Left colon (tissue), 2 donors: ENCODE data around the gene PLCH1. TPM values are rescaled to one million over a fixed set of nuclear protein-coding genes. Genes with fewer than 3 reads are reported as not detected.

Experiments used
- ATAC-seq: fragments of 200-7000 bp; cut with Tn5 transposase; one replicate; pipeline ENCODE4 v1.9.1; 2020; ENCODE audit warnings: mild to moderate bottlenecking, moderate library complexity
- DNase-seq, 2 donors: peaks; one replicate each; pipeline ENCODE4 v3.0.0-alpha.2; 2020
- intact Hi-C, 2 donors: fragments of 100-400 bp; cut with DNase I in 1 of 2; cut with micrococcal nuclease in 1 of 2; formaldehyde crosslinking; loops; one replicate each; pipeline versions ENCODE4 v1.11.2 to v1.14.0; 2022; cut with DNase I, micrococcal nuclease
- total RNA-seq, 2 donors: library from RNA; stranded (reverse); fragmentation: NEBNext Ultra II Directional; extraction: Animal tissue kit (Norgen Biotek cat#: 25700); gene quantifications; one replicate each; pipeline ENCODE4 v1.2.1, GENCODE V29; 2021
- donor health status: DM: no; HTN: no; CAD: no.
- donor health status: DM: yes; HTN: yes; CAD: no.

Gene PLCH1
- total RNA-seq, 2 donors from 2014 or later = 7.1 to 8.5 TPM

- intact Hi-C loops = no loop called here
- DNase-seq (no peak), ATAC-seq (no peak)
Observed at GRCh38 chr3:155457591-155457990, 287.3 kb downstream of the PLCH1 start.

- DNase-seq (no peak), ATAC-seq (no peak)
- intact Hi-C loops = no loop called here
Observed at GRCh38 chr3:155455765-155456164, 289.1 kb downstream of the PLCH1 start.

- ATAC-seq = no peak
- intact Hi-C loops = no loop called here
- DNase-seq = no peak
Observed at GRCh38 chr3:155453512-155453911, 291.4 kb downstream of the PLCH1 start.

GRCh38 chr3:155449613-155450267, 295.1 kb downstream of the PLCH1 start:
- ATAC-seq (no peak), DNase-seq (no peak)
- intact Hi-C loops = no loop called here

- no peak for ATAC-seq
- intact Hi-C loops = no loop called here
- no peak for DNase-seq
Observed at GRCh38 chr3:155448531-155448930, 296.3 kb downstream of the PLCH1 start.

- ATAC-seq (no peak), DNase-seq (no peak)
- intact Hi-C loops = no loop called here
Observed at GRCh38 chr3:155446366-155446765, 298.5 kb downstream of the PLCH1 start.

- ATAC-seq (no peak), DNase-seq (no peak)
- intact Hi-C loops = no loop called here
Observed at GRCh38 chr3:155444771-155445170, 300.1 kb downstream of the PLCH1 start.

GRCh38 chr3:155443815-155444214, 301.1 kb downstream of the PLCH1 start:
- DNase-seq (no peak), ATAC-seq (no peak)
- intact Hi-C loops = no loop called here

- DNase-seq (no peak), ATAC-seq (no peak)
- intact Hi-C loops = no loop called here
Observed at GRCh38 chr3:155442072-155442471, 302.8 kb downstream of the PLCH1 start.

- DNase-seq (no peak), ATAC-seq (no peak)
- intact Hi-C loops = no loop called here
Observed at GRCh38 chr3:155441506-155441905, 303.4 kb downstream of the PLCH1 start.

GRCh38 chr3:155441026-155441425, 303.8 kb downstream of the PLCH1 start:
- intact Hi-C loops = no loop called here
- no peak for DNase-seq
- ATAC-seq = no peak

- no peak for DNase-seq
- no peak for ATAC-seq
- intact Hi-C loops = no loop called here
Observed at GRCh38 chr3:155435821-155436220, 309.1 kb downstream of the PLCH1 start.

GRCh38 chr3:155431856-155432570, 312.9 kb downstream of the PLCH1 start:
- no peak for DNase-seq
- intact Hi-C loops = no loop called here
- ATAC-seq = no peak

- DNase-seq (no peak), ATAC-seq (no peak)
- intact Hi-C loops = no loop called here
Observed at GRCh38 chr3:155428563-155428962, 316.3 kb downstream of the PLCH1 start.

GRCh38 chr3:155426524-155427230, 318.2 kb downstream of the PLCH1 start:
- DNase-seq = no peak
- intact Hi-C loops = no loop called here

GRCh38 chr3:155425396-155425795, 319.5 kb downstream of the PLCH1 start:
- no peak for ATAC-seq
- DNase-seq = no peak
- intact Hi-C loops = no loop called here

More at GRCh38 chr3:155426524-155427230, 318.2 kb downstream of the PLCH1 start:
- no peak for ATAC-seq

- ATAC-seq = no peak
- intact Hi-C loops = no loop called here
- DNase-seq = no peak
Observed at GRCh38 chr3:155424323-155424710, 320.6 kb downstream of the PLCH1 start.

GRCh38 chr3:155423526-155424322, 321.1 kb downstream of the PLCH1 start:
- no peak for DNase-seq
- intact Hi-C loops = no loop called here
- ATAC-seq = no peak

GRCh38 chr3:155420881-155421486, 323.9 kb downstream of the PLCH1 start:
- intact Hi-C loops = no loop called here
- no peak for DNase-seq
- ATAC-seq = no peak
